MCF 10A (cell line): ENCODE measurements around the gene SCN2B. TPM values are rescaled to one million over a fixed set of nuclear protein-coding genes. Genes with fewer than 3 reads are reported as not detected.

ENCODE experiments used
- BruUV-seq: library from RNA; stranded (reverse); fragments of 400-500 nt; replicated peaks from 2 replicates; lab custom pipeline; 2021; lab: Mats Ljungman, UMichigan
- CTCF ChIA-PET: fragments of 300-600 bp; sonication (Branson Sonifier 250); formaldehyde crosslinking; extraction: SDS; loops from one replicate; lab custom pipeline; 2021; ENCODE audit warnings: antibody characterized with exemption, inconsistent platforms; lab: Yijun Ruan, JAX
- POLR2A ChIA-PET: fragments of 300-600, 350-650 bp; sonication (Branson Sonifier 250); formaldehyde crosslinking; extraction: SDS; loops from one replicate; lab custom pipeline; 2020; ENCODE audit warnings: antibody characterized with exemption, inconsistent platforms; lab: Yijun Ruan, JAX
- DNase-seq: peaks from one replicate; pipeline ENCODE4 v3.0.0-alpha.2; 2018; ENCODE audit not compliant: unreplicated experiment
- H3K27ac Mint-ChIP-seq: one replicate; pipeline ENCODE4 v1.8.0; 2022; ENCODE audit warnings: mild to moderate bottlenecking, low read depth, mixed read lengths; ENCODE audit not compliant: unreplicated experiment
- H3K27me3 Mint-ChIP-seq: one replicate; pipeline ENCODE4 v1.8.0; 2022; ENCODE audit warnings: mixed read lengths; ENCODE audit not compliant: insufficient read depth, unreplicated experiment
- H3K36me3 Mint-ChIP-seq: one replicate; pipeline ENCODE4 v1.8.0; 2022; ENCODE audit warnings: mild to moderate bottlenecking, moderate library complexity, mixed read lengths; ENCODE audit not compliant: insufficient read depth, unreplicated experiment
- H3K4me1 Mint-ChIP-seq: one replicate; pipeline ENCODE4 v1.8.0; 2022; ENCODE audit warnings: mixed read lengths; ENCODE audit not compliant: insufficient read depth, unreplicated experiment
- H3K4me3 Mint-ChIP-seq: one replicate; pipeline ENCODE4 v1.8.0; 2022; ENCODE audit warnings: mild to moderate bottlenecking, moderate library complexity, mixed read lengths; ENCODE audit not compliant: unreplicated experiment
- H3K9me3 Mint-ChIP-seq: one replicate; pipeline ENCODE4 v1.8.0; 2022; ENCODE audit warnings: mixed read lengths; ENCODE audit not compliant: unreplicated experiment
- intact Hi-C: fragments of 100-400 bp; cut with micrococcal nuclease; formaldehyde crosslinking; loops from 2 replicates; pipeline ENCODE4 v1.14.1; 2022
- total RNA-seq: library from RNA; stranded (reverse); gene quantifications from 2 replicates; pipeline ENCODE4 v1.2.3, GENCODE V29; 2022
- TF ChIP-seq, protein P1 (sequence below): fragments of 200-600 bp; IDR thresholded peaks from one replicate; pipeline ENCODE4 v1.8.0; 2022; ENCODE audit warnings: antibody characterized with exemption, mild to moderate bottlenecking; ENCODE audit not compliant: unreplicated experiment

Gene SCN2B
- total RNA-seq, 1 experiment from 2014 or later = not detected

DNA sequence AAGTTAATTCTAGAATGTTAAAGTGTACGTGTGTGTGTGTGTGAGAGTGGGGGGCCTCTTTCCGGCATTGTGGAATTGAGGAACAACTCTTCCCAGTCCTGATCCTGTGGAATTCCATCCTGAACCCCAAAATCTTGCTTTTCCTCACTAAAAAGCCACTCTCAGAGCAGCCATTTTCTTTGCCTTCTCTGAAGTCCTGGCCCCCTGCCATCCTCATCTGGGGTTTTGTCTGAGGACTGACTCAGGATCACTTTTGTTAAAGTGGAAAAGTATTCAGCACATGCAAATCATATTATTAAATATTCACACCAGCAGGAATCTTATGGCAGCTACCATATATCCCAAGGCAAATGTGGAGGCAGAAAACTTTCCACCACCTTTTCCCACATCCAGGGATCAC, 27.6 kb downstream of the SCN2B start:
- TF ChIP-seq, protein P1, sequence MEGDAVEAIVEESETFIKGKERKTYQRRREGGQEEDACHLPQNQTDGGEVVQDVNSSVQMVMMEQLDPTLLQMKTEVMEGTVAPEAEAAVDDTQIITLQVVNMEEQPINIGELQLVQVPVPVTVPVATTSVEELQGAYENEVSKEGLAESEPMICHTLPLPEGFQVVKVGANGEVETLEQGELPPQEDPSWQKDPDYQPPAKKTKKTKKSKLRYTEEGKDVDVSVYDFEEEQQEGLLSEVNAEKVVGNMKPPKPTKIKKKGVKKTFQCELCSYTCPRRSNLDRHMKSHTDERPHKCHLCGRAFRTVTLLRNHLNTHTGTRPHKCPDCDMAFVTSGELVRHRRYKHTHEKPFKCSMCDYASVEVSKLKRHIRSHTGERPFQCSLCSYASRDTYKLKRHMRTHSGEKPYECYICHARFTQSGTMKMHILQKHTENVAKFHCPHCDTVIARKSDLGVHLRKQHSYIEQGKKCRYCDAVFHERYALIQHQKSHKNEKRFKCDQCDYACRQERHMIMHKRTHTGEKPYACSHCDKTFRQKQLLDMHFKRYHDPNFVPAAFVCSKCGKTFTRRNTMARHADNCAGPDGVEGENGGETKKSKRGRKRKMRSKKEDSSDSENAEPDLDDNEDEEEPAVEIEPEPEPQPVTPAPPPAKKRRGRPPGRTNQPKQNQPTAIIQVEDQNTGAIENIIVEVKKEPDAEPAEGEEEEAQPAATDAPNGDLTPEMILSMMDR = no peak
- POLR2A ChIA-PET = interaction anchor here (0.6 kb wide), 1 partner anchor 1180 kb away, joined by 3 read pairs; no protein-coding TSS in a partner anchor
- Mint-ChIP-seq H3K27me3 (peaks cover 17% of the 10 kb centered on the region), H3K4me1 (no peaks in the 10 kb centered on the region), H3K36me3 (no peaks in the 10 kb centered on the region), H3K4me3 (no peak overlapping the region), H3K27ac (no peak overlapping the region), H3K9me3 (no peaks in the 10 kb centered on the region)
- DNase-seq = no peak
- CTCF ChIA-PET = interaction anchor here (0.7 to 1.6 kb wide), 5 partner anchors 9 to 1868 kb away, joined by 3 to 8 read pairs (median 3); no protein-coding TSS in a partner anchor
- BruUV-seq = no TSS peak
- intact Hi-C loops = loop anchor here (5.0 kb wide), 2 partner anchors 418 to 508 kb away; partner anchors contain the start of gene IFT46

DNA sequence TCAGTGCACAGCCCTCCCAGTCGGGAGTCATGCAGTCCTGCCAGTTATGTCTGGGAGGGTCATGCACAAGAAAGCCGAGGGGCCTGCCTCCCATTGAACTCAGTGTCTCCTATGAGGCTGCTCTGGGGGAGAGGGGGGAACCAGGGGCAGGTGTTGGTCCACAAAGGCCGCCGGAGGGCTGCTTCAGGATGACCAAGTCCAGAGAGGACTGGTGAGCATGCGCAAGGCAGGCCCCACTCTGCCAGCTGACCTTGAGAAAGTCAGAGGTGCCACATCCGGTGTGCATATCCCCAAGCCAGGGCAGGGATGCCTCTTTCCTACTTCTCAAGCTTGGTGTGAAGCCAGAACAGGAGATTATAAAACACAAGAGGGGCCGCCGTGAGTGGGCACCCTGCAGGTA, 28.2 kb downstream of the SCN2B start:
- ChIA-PET CTCF (interaction anchor here (1.6 to 2.4 kb wide), 3 partner anchors 23 to 143 kb away, joined by 5 to 25 read pairs (median 8); no protein-coding TSS in a partner anchor), POLR2A (no interaction called here)
- intact Hi-C loops = loop anchor here (5.0 kb wide), 2 partner anchors 419 to 509 kb away; partner anchors contain the start of gene IFT46
- Mint-ChIP-seq H3K4me1 (peaks cover under 1% of the 10 kb centered on the region), H3K27ac (no peak overlapping the region), H3K4me3 (no peak overlapping the region), H3K27me3 (peaks cover 12% of the 10 kb centered on the region), H3K9me3 (no peaks in the 10 kb centered on the region), H3K36me3 (no peaks in the 10 kb centered on the region)
- no peak for DNase-seq
- BruUV-seq = no TSS peak
- TF ChIP-seq, protein P1 = no peak

DNA sequence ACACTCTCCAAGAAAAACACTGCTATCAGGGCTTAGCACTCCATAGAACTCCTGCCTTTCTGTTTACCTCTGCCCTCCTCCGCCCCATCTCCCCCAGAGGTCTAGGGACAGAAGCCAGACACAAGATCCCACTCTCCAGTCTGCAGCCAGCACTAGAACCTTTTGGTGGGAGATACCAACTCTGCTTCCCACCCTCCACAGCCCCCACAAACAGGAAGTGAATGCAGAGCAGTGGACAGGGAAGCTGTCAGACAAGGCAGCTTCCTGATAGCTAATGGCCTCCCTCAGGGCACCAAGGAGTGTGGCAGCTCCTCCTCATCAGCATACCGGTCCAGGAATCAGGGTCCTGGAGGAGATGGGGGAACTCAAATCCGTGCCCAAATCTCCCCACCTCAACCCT, 28.9 kb downstream of the SCN2B start:
- ChIA-PET CTCF (interaction anchor here (1.6 to 2.4 kb wide), 2 partner anchors 24 to 144 kb away, joined by 5 to 25 read pairs; no protein-coding TSS in a partner anchor), POLR2A (no interaction called here)
- no peak overlapping the region for H3K4me3 Mint-ChIP-seq
- peaks cover 7% of the 10 kb centered on the region for H3K4me1 Mint-ChIP-seq
- H3K27ac Mint-ChIP-seq = no peak overlapping the region
- peaks cover 12% of the 10 kb centered on the region for H3K27me3 Mint-ChIP-seq
- H3K9me3 Mint-ChIP-seq = no peaks in the 10 kb centered on the region
- intact Hi-C loops = loop anchor here (5.0 kb wide), 2 partner anchors 420 to 510 kb away; partner anchors contain the start of gene IFT46
- no peak for DNase-seq
- BruUV-seq = no TSS peak
- TF ChIP-seq, protein P1 = no peak
- no peaks in the 10 kb centered on the region for H3K36me3 Mint-ChIP-seq

DNA sequence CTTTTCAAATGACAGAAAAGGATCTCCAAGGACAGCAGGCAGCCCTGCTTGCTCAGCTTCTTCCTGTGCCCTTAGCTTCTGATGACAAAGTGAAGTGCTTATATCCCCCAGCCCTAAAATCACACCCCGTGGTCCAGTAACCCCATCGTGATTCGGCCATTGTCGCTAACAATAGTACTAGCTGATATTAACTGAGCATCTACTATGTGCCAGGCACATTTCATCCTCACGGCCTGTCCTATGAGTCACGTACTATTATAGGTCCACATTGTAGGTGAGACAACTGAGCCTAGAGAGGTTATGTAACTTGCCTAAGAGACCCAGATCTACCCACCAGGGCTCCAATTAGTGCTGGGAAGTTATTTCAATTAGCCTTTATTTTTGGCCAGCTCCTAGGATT, 29.9 kb downstream of the SCN2B start:
- no TSS peak for BruUV-seq

More for the DNA sequence above, 29.9 kb downstream of the SCN2B start:
- no peaks in the 10 kb centered on the region for H3K36me3 Mint-ChIP-seq
- no peak overlapping the region for H3K27ac Mint-ChIP-seq
- H3K4me1 Mint-ChIP-seq = peaks cover 15% of the 10 kb centered on the region
- TF ChIP-seq, protein P1 = no peak
- intact Hi-C loops = loop anchor here (5.0 kb wide), 2 partner anchors 421 to 511 kb away; partner anchors contain the start of gene IFT46
- ChIA-PET CTCF (interaction anchor here (0.6 to 2.8 kb wide), 4 partner anchors 9 to 140 kb away, joined by 3 to 25 read pairs (median 8); no protein-coding TSS in a partner anchor), POLR2A (interaction anchor here (0.8 to 1.4 kb wide), 2 partner anchors 25 to 221 kb away, joined by 4 to 7 read pairs; no protein-coding TSS in a partner anchor)
- no peaks in the 10 kb centered on the region for H3K9me3 Mint-ChIP-seq
- peaks cover 12% of the 10 kb centered on the region for H3K27me3 Mint-ChIP-seq
- DNase-seq = no peak
- peak overlapping the region; percentile 74 for H3K4me3 Mint-ChIP-seq
